GM13976 (cell line): ENCODE measurements around the gene FCRLB.

Experiments used
- DNase-seq: peaks from one replicate; pipeline ENCODE4 v3.0.0; 2012; ENCODE audit warnings: low spot score
- CTCF ChIP-seq: IDR thresholded peaks from 2 replicates; pipeline ENCODE4 v1.5.1; 2012; ENCODE audit warnings: borderline replicate concordance, mild to moderate bottlenecking; ENCODE audit not compliant: insufficient read depth; ENCODE audit errors: extremely low read depth, missing control alignments, control extremely low read depth
- in situ Hi-C: fragments of 300-500 bp; cut with MboI; formaldehyde crosslinking; loops from one replicate; pipeline ENCODE4 v1.12.0; 2022; ENCODE audit warnings: low sequenced_read_pairs, mixed read lengths, inconsistent platforms; ENCODE audit not compliant: unreplicated experiment

The FCRLB gene

GRCh38 chr1:161726473-161727255, 5.3 kb downstream of the FCRLB start:
- TF ChIP-seq CTCF: no peak
- in situ Hi-C loops: loop anchor here (25.0 kb wide), 1 partner anchor 89 kb away; the partner anchor contains the start of gene FCGR3B

GRCh38 chr1:161727256-161727924, 6.0 kb downstream of the FCRLB start:
- no peak for TF ChIP-seq CTCF
- in situ Hi-C loops: loop anchor here (25.0 kb wide), 1 partner anchor 90 kb away; the partner anchor contains the start of gene FCGR3B
- no peak for DNase-seq

More at GRCh38 chr1:161726473-161727255, 5.3 kb downstream of the FCRLB start:
- peak; percentile 89 for DNase-seq

GRCh38 chr1:161728376-161729226, 7.3 kb downstream of the FCRLB start:
- in situ Hi-C loops: loop anchor here (25.0 kb wide), 1 partner anchor 91 kb away; the partner anchor contains the start of gene FCGR3B
- DNase-seq: no peak
- TF ChIP-seq CTCF: no peak

GRCh38 chr1:161730050-161730564, 8.8 kb downstream of the FCRLB start:
- DNase-seq: no peak
- no peak for TF ChIP-seq CTCF
- in situ Hi-C loops: loop anchor here (25.0 kb wide), 1 partner anchor 93 kb away; the partner anchor contains the start of gene FCGR3B

GRCh38 chr1:161731241-161731640, 9.9 kb downstream of the FCRLB start:
- no peak for TF ChIP-seq CTCF
- no peak for DNase-seq
- in situ Hi-C loops: loop anchor here (25.0 kb wide), 1 partner anchor 94 kb away; the partner anchor contains the start of gene FCGR3B
